ENCODE results near the gene IL3.

IL3 gene

GRCh38 chr5:132060501-132061161 lies at the start of gene IL3:
IL3 (plus strand) TSS chr5:132060655; CDS start chr5:132060707, 52 bp downstream.
- no peak for DNase-seq

DNA sequence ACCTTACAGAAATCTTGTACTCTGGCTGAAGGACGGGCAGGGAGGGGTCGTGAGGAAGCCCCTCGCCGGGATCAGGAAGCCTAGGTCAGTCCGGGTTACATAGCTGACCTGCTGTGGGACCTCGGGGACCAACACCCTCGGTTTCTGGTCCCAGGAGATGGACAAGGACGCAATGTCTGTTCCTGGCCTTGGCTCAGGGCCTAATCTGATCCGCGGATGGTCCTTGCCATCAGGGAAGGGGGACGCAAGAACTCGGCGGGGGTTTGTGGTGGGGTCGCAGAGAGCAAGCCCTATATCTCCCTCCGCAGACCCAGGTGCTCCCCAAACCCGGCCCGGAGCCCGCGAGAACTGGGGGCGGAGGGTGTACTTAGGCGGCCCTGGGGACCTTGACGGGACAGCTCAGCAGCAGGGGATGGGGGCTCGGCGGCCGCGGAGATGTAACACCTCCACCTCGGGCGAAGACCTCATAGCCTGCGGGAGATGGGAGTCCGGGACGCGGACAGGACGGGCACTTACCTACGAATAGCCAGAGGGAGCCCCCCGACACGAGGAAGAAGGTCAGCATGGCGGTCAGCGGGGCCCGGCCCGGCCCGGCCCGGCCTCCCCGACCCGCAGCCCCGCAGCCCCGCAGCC lies 49.4 kb upstream of the IL3 start:
- DNase-seq, result no peak

GRCh38 chr5:132011622-132012343 lies 48.7 kb upstream of the IL3 start, which contains the start of gene ACSL6:
ACSL6 (minus strand) TSS chr5:132011658; CDS start chr5:132011553, 105 bp downstream.
- no peak for DNase-seq

- no peak for DNase-seq
Measured at GRCh38 chr5:132012371-132013005, 48.0 kb upstream of the IL3 start.

DNA sequence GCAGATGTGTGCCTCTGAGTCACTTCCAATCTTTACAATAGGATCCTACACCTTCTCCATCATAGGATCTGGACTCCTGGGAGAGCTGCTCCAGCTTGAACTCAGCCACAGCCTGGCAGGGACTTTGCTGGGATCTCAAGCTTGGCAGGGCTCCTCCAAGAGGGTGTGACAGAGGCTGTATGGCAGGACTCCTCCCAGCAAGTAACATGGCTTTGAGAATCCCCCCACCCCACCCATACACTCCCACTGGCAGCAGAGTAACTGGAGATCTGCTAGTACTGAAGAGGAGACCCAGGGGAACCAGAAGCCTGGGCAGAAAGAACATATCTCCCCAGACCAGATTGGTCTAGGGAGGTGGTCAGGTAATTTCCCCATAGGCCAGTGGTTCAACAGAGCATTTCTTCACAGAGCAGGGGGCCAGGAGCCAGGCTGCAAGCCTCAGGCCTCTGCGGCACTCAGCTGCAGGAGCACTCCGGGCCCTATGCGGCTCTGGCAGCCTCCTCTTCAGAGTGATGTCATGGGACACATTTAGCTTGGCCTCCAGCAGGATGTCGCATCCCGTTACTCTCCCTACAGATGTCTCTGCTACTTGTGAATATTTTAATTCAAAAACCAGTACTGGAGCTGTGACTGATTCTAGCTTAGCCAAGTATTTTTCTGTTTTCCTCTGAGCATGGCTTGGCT lies 47.3 kb upstream of the IL3 start:
- no peak for DNase-seq

DNA sequence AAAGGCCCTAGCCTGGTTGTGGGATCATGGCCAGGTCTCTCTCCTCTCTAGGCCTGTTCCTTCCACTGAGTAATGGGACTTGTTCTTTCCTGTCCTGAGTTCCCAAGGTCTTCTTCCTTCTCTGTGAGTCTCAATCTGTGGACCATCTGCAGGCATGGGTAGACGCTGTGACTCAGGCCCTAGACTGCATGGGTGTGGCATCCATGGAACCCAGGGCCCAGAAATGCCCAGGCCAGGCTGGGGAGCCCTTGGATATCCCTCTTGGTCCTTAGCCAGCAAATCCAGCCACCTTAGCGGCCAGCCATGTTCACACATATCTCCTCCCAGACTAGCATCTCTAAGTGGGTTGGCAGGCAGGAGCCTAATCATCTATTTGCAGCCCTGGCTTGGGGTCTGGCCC lies 46.7 kb upstream of the IL3 start:
- no peak for DNase-seq

DNA sequence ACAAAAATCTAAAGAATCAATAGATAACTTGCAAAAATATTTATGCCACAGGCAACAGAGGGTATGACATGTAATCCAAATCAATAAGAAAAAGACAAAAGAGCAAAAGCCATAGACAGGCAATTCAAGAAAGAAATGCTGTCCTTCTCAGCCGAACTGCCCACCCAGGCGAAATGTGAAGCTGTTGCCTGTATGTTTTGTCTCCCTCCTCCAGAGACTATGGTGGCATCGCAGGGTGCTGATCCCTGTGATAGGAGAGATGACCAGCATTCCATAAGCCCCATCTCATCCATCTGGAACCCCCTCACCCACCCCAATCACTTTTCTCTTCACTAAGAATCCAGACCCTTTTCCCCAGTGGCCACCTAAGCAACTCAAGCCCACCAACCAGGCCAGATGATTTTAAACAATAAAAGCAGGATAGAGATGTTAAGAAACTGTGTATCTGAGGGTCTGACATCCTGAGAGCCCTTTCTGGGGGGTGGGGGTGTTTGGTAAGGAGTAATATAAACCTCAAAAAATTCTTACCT lies 43.7 kb upstream of the IL3 start:
- DNase-seq, result no peak

- no peak for DNase-seq
Measured at GRCh38 chr5:132017316-132017715, 43.1 kb upstream of the IL3 start.

- no peak for DNase-seq
Measured at GRCh38 chr5:132017738-132018625, 42.5 kb upstream of the IL3 start.

DNA sequence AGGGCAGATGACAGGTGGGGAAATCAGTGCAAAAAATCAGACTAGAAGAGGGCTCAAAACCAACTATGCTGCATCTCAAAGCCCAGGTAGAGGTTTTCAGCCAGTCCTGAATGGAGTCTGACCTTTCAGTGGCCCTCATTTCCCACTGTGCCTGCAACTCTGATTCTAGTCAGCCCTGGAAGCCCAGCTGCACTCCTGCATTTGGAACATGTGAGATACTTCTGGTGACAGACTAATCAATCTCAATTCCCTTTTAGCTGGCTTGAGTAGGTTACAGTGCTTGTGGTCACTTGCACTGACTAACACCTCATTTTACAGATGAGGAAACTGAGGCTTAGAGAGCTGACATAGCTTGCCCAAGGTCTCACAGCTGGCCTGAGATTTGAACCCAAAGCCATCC lies 41.1 kb upstream of the IL3 start:
- no peak for DNase-seq

- DNase-seq, result no peak
Measured at GRCh38 chr5:132019857-132020555, 40.4 kb upstream of the IL3 start.

- no peak for DNase-seq
Measured at GRCh38 chr5:132020568-132021339, 39.7 kb upstream of the IL3 start.

DNA sequence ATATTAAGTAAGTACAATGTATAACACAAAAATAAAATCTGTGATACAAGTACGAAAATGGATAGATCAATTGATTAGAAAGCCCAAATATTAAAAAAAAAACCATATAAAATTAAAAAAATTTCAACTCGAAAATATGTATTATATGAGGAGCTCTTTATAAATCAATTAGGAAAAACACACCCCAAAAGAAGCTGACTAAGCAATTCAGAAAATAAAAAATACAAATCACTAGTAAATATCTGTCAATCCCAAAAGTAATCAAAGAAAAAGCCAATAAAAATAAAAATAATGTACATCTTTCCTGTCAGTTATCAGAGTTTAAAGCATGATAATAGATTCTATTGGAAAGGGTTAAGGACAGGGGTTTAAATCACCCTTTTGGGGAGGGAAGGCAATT lies 38.8 kb upstream of the IL3 start:
- DNase-seq, result no peak

- no peak for DNase-seq
Measured at GRCh38 chr5:132022737-132023136, 37.7 kb upstream of the IL3 start.

DNA sequence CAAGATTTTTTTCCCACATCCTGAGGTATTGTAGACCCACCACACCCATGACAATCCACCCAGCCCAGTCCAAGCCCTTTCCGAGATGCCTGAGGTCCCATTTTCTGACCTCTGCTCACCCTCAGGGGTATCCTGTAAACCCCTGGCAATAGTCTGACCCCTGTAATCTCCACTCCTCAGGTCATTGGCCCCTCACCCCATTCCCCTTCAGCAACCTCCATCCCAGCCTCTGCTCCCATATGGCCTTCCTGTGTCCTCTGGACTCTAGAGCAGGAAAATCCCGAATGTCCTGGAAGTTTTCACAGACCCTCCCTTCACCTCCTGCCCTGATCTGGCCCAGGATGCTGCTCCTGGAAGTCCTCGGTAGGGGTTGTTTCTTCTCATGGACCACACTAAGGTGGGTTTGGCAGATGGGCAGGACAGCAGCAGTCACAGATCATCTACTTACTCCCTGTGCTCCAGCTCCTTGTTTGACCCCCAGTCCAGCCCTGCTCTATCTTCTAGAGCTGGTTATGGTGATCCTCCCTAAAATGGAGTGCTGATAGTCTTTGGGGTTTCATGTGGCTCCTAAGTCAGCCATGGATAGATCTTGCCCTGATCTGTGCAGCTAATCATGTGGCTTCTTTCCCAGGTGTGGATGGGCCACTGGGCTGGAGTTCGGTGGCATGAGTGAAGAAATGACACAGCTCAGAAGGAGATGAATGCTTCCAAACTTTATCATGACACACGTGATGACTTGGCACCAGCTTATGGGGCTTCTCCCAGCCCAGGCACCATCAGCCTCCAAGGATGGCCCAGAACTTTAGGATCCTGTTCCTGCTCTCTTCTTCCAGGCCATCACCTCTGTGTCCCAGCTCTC lies 37.0 kb upstream of the IL3 start:
- no peak for DNase-seq

- no peak for DNase-seq
Measured at GRCh38 chr5:132024117-132024435, 36.4 kb upstream of the IL3 start.

DNA sequence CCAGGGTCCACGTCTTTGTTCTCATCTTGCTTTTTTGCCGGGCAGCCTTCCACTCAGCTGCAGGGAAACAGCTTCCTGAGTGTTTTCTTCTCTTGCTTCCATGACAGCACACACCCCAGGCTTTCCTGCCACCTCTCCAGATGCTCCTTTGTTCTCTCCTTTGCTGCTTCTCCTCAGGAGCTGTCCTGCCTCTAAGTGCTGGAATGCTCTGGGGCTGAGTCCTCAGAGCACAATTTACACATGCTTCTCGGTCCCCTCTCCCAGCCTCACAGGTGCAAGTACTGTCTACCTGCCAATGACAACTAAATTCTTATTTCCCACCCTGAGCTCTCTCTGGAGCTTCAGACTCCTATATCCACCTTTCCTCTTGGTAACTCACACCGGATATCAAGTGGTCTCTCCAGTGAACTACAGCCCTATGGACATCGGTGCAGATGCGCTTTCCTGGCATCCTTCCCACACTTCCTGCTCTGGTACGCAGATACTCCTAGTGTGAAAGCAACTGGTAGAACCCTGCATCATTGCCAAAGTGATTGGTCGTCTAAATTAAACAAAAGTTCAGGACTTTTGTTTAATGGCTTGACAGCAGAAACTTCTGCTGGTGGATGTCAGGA lies 35.6 kb upstream of the IL3 start:
- DNase-seq, result no peak

- no peak for DNase-seq
Measured at GRCh38 chr5:132025403-132025971, 35.0 kb upstream of the IL3 start.
